Liver (tissue), 9 donors: ENCODE measurements around the gene PDE10A. TPM values are rescaled to one million over a fixed set of nuclear protein-coding genes. Genes with fewer than 3 reads are reported as not detected.

ENCODE experiments used
- DNase-seq: peaks from one replicate; pipeline ENCODE4 v3.0.0-alpha.2; 2017; ENCODE audit warnings: low spot score
- H3K27ac ChIP-seq, 2 donors: one replicate each; pipeline ENCODE4 v1.7.0; 2013; ENCODE audit warnings: inconsistent platforms in 2 of 2, low read length in 2 of 2, control low read depth in 1 of 2, low read depth in 1 of 2, mild to moderate bottlenecking in 1 of 2
- H3K27me3 ChIP-seq, 4 donors: one replicate each; pipeline versions ENCODE4 v1.6.1 to v1.7.0; 2013; ENCODE audit warnings: low read length in 3 of 4, inconsistent platforms in 1 of 4, mild to moderate bottlenecking in 1 of 4, moderate library complexity in 1 of 4; ENCODE audit not compliant: control insufficient read depth in 4 of 4, insufficient read depth in 4 of 4
- H3K36me3 ChIP-seq, 4 donors: one replicate each; pipeline versions ENCODE4 v1.6.1 to v1.7.0; 2013; ENCODE audit warnings: low read length in 3 of 4, mild to moderate bottlenecking in 3 of 4, low read depth in 1 of 4, moderate library complexity in 1 of 4; ENCODE audit not compliant: control insufficient read depth in 4 of 4, insufficient read depth in 3 of 4
- H3K4me1 ChIP-seq, 4 donors: one replicate each; pipeline versions ENCODE4 v1.6.1 to v1.7.0; 2013; ENCODE audit warnings: low read length in 3 of 4, mild to moderate bottlenecking in 3 of 4, moderate library complexity in 1 of 4; ENCODE audit not compliant: control insufficient read depth in 4 of 4, insufficient read depth in 4 of 4
- H3K4me3 ChIP-seq, 3 donors: one replicate each; pipeline versions ENCODE4 v1.6.1 to v1.7.0; 2013; ENCODE audit warnings: low read length in 3 of 3, control low read depth in 1 of 3, low read depth in 1 of 3, mild to moderate bottlenecking in 1 of 3
- H3K9ac ChIP-seq, 2 donors: one replicate each; pipeline ENCODE4 v1.7.0; 2013; ENCODE audit warnings: low read length in 2 of 2, mild to moderate bottlenecking in 2 of 2, moderate library complexity in 2 of 2, control low read depth in 1 of 2, low read depth in 1 of 2
- H3K9me3 ChIP-seq, 4 donors: one replicate each; pipeline versions ENCODE4 v1.6.1 to v1.7.0; 2013; ENCODE audit warnings: low read length in 3 of 4; ENCODE audit not compliant: control insufficient read depth in 4 of 4
- ATF3 ChIP-seq: IDR thresholded peaks from 2 replicates; pipeline ENCODE4 v1.6.1; 2016; ENCODE audit warnings: antibody characterized with exemption
- FOXA1 ChIP-seq: IDR thresholded peaks from 2 replicates; pipeline ENCODE4 v1.6.1; 2016; ENCODE audit warnings: antibody characterized with exemption
- FOXA2 ChIP-seq: IDR thresholded peaks from 2 replicates; pipeline ENCODE4 v1.6.1; 2016; ENCODE audit warnings: antibody characterized with exemption
- GABPA ChIP-seq, 2 donors: IDR thresholded peaks in 1 of 2; conservative IDR thresholded peaks in 1 of 2; 2 replicates each; pipeline ENCODE4 v1.6.1; 2016; ENCODE audit warnings: antibody characterized with exemption in 2 of 2, mild to moderate bottlenecking in 1 of 2, moderate library complexity in 1 of 2
- HNF4A ChIP-seq, 2 donors: conservative IDR thresholded peaks; 2 replicates each; pipeline ENCODE4 v1.6.1; 2016; ENCODE audit warnings: antibody characterized with exemption in 2 of 2, mild to moderate bottlenecking in 2 of 2
- HNF4G ChIP-seq: IDR thresholded peaks from 2 replicates; pipeline ENCODE4 v1.6.1; 2016; ENCODE audit warnings: antibody characterized with exemption
- JUND ChIP-seq, 2 donors: IDR thresholded peaks; 2 replicates each; pipeline ENCODE4 v1.6.1; 2016; ENCODE audit warnings: antibody characterized with exemption in 2 of 2
- MAX ChIP-seq: IDR thresholded peaks from 2 replicates; pipeline ENCODE4 v1.6.1; 2016; ENCODE audit warnings: antibody characterized with exemption
- NR2F2 ChIP-seq: IDR thresholded peaks from 2 replicates; pipeline ENCODE4 v1.6.1; 2016; ENCODE audit warnings: antibody characterized with exemption
- RAD21 ChIP-seq, 2 donors: IDR thresholded peaks; 2 replicates each; pipeline ENCODE4 v1.6.1; 2016; ENCODE audit warnings: antibody characterized with exemption in 2 of 2, mild to moderate bottlenecking in 2 of 2
- RXRA ChIP-seq, 2 donors: IDR thresholded peaks; 2 replicates each; pipeline ENCODE4 v1.6.1; 2017 to 2018; ENCODE audit warnings: antibody characterized with exemption in 2 of 2, mild to moderate bottlenecking in 1 of 2
- SP1 ChIP-seq: IDR thresholded peaks from 2 replicates; pipeline ENCODE4 v1.6.1; 2018; ENCODE audit warnings: antibody characterized with exemption, mild to moderate bottlenecking
- TAF1 ChIP-seq: conservative IDR thresholded peaks from 2 replicates; pipeline ENCODE4 v1.6.1; 2016; ENCODE audit warnings: antibody characterized with exemption, mild to moderate bottlenecking
- YY1 ChIP-seq: IDR thresholded peaks from 2 replicates; pipeline ENCODE4 v1.6.1; 2016; ENCODE audit warnings: antibody characterized with exemption, mild to moderate bottlenecking
- ZBTB33 ChIP-seq: IDR thresholded peaks from 2 replicates; pipeline ENCODE4 v1.6.1; 2016; ENCODE audit warnings: antibody characterized with exemption
- WGBS: extraction: QIAGEN DNeasy Blood & Tissue Kit; methylation state at CpG from one replicate; pipeline ENCODE4 v1.1.7; 2013; 5-methylcytosine and 5-hydroxymethylcytosine counted together
- polyA plus RNA-seq, 2 donors: library from polyadenylated mRNA; stranded (reverse) in 1 of 2; unstranded in 1 of 2; fragments of 200-250 nt in 1 of 2; fragments of >200 nt in 1 of 2; fragmentation: Nextera tagmentation in 1 of 2; extraction: Ambion mirVana in 1 of 2; gene quantifications; one replicate each; pipeline versions ENCODE4 v1.2.1 to v1.2.3, GENCODE V29; 2013 to 2015
- total RNA-seq, 2 donors: library from RNA; depleted of rRNA; stranded (reverse); fragments of >200 nt; gene quantifications; one replicate each; pipeline ENCODE4 v1.2.3, GENCODE V29; 2014
- TF ChIP-seq, protein P1 (sequence below): fragments of 150-350 bp; IDR thresholded peaks from 2 replicates; pipeline ENCODE4 v1.5.1; 2017; ENCODE audit warnings: improper control_type of control experiment, low read depth, low read length; ENCODE audit not compliant: missing input control
- TF ChIP-seq, protein P2 (sequence below): IDR thresholded peaks from 2 replicates; pipeline ENCODE4 v1.6.1; 2016; ENCODE audit warnings: antibody characterized with exemption, mild to moderate bottlenecking
- donor health status: healthy.
- donor health status: healthy.
- donor health status: healthy.
- donor health status: healthy.
- donor health status: healthy.

The PDE10A gene
- total and polyA plus RNA-seq, 4 donors, result 0.20 to 1.7 (median 0.47) TPM

DNA sequence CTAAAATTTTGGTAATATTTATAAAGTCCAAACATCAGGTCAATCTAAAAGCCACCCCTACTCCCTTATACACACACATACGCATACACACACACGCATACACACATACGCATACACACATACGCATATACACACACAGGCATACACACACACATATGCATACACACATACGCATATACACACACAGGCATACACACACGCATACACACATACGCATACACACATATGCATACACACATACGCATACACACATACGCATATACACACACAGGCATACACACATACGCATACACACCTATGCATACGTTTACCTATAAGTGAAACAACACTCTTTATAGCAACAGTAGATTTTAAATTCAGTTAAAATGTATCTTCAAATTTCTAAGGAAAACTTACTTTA lies 240.8 kb downstream of the PDE10A start:
- DNase-seq, result no peak
- H3K36me3 ChIP-seq, result no peaks in the 10 kb centered on the region
- peaks cover 0 to 2% (median 0%) of the 10 kb centered on the region in 4 donors for H3K27me3 ChIP-seq
- no peaks in the 10 kb centered on the region for H3K4me1 ChIP-seq
- H3K4me3 ChIP-seq, result no peak overlapping the region
- TF ChIP-seq, protein P1, sequence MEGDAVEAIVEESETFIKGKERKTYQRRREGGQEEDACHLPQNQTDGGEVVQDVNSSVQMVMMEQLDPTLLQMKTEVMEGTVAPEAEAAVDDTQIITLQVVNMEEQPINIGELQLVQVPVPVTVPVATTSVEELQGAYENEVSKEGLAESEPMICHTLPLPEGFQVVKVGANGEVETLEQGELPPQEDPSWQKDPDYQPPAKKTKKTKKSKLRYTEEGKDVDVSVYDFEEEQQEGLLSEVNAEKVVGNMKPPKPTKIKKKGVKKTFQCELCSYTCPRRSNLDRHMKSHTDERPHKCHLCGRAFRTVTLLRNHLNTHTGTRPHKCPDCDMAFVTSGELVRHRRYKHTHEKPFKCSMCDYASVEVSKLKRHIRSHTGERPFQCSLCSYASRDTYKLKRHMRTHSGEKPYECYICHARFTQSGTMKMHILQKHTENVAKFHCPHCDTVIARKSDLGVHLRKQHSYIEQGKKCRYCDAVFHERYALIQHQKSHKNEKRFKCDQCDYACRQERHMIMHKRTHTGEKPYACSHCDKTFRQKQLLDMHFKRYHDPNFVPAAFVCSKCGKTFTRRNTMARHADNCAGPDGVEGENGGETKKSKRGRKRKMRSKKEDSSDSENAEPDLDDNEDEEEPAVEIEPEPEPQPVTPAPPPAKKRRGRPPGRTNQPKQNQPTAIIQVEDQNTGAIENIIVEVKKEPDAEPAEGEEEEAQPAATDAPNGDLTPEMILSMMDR, result no peak
- TF ChIP-seq FOXA2 (no peak), HNF4A (conservative IDR thresholded peaks at IDR 0.05) (no peak), HNF4G (no peak), JUND (IDR thresholded peaks at IDR 0.05) (no peak), SP1 (no peak), MAX (no peak), NR2F2 (no peak), ZBTB33 (no peak)
- no peak overlapping the region for H3K9ac ChIP-seq
- no peaks in the 10 kb centered on the region for H3K9me3 ChIP-seq
- 96% methylated on average over 11 of the region's 11 CpGs for WGBS
- H3K27ac ChIP-seq, result no peak overlapping the region

- DNase-seq, result no peak
- H3K27ac ChIP-seq, result no peak overlapping the region
- no peaks in the 10 kb centered on the region for H3K36me3 ChIP-seq
- H3K27me3 ChIP-seq, result no peaks in the 10 kb centered on the region
- no peak overlapping the region for H3K9ac ChIP-seq
- no peak for TF ChIP-seq RAD21 (IDR thresholded peaks at IDR 0.05)
- TF ChIP-seq SP1, result no peak
- no peak for TF ChIP-seq HNF4A (conservative IDR thresholded peaks at IDR 0.05)
- no peak for TF ChIP-seq MAX
- TF ChIP-seq, protein P1, result no peak
- TF ChIP-seq, protein P2, sequence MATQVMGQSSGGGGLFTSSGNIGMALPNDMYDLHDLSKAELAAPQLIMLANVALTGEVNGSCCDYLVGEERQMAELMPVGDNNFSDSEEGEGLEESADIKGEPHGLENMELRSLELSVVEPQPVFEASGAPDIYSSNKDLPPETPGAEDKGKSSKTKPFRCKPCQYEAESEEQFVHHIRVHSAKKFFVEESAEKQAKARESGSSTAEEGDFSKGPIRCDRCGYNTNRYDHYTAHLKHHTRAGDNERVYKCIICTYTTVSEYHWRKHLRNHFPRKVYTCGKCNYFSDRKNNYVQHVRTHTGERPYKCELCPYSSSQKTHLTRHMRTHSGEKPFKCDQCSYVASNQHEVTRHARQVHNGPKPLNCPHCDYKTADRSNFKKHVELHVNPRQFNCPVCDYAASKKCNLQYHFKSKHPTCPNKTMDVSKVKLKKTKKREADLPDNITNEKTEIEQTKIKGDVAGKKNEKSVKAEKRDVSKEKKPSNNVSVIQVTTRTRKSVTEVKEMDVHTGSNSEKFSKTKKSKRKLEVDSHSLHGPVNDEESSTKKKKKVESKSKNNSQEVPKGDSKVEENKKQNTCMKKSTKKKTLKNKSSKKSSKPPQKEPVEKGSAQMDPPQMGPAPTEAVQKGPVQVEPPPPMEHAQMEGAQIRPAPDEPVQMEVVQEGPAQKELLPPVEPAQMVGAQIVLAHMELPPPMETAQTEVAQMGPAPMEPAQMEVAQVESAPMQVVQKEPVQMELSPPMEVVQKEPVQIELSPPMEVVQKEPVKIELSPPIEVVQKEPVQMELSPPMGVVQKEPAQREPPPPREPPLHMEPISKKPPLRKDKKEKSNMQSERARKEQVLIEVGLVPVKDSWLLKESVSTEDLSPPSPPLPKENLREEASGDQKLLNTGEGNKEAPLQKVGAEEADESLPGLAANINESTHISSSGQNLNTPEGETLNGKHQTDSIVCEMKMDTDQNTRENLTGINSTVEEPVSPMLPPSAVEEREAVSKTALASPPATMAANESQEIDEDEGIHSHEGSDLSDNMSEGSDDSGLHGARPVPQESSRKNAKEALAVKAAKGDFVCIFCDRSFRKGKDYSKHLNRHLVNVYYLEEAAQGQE, result no peak
- no peak for TF ChIP-seq TAF1
- TF ChIP-seq RXRA (IDR thresholded peaks at IDR 0.05), result no peak
- no peak for TF ChIP-seq YY1
- no peak for TF ChIP-seq FOXA1
- TF ChIP-seq ATF3, result no peak
- TF ChIP-seq GABPA (IDR thresholded peaks at IDR 0.05 in 1 of 2, conservative IDR thresholded peaks at IDR 0.05 in 1 of 2), result no peak
- no peak for TF ChIP-seq NR2F2
- no peaks in the 10 kb centered on the region for H3K9me3 ChIP-seq
- no peak overlapping the region for H3K4me3 ChIP-seq
- H3K4me1 ChIP-seq, result no peaks in the 10 kb centered on the region
- 78% methylated on average over 6 of the region's 6 CpGs for WGBS
These were observed 245.7 kb downstream of the PDE10A start for GRCh38 chr6:165417278-165417865.
